ACC112 (cell line): ENCODE data around the gene TCF7L2.

Experiments
- H2AFZ ChIP-seq: fragments of 200-600 bp; sonication (generic); one replicate; pipeline ENCODE4 v1.6.0; 2017; ENCODE audit warnings: antibody characterized with exemption, low read length; ENCODE audit not compliant: unreplicated experiment
- H3K27ac ChIP-seq: fragments of 200-600 bp; sonication (generic); 2 replicates; pipeline ENCODE4 v1.5.1; 2014; ENCODE audit warnings: low read depth, mild to moderate bottlenecking, antibody characterized with exemption, low read length, moderate library complexity
- H3K27me3 ChIP-seq: fragments of 200-600 bp; sonication (generic); 2 replicates; pipeline ENCODE4 v1.6.1; 2014; ENCODE audit warnings: mild to moderate bottlenecking, antibody characterized with exemption, low read length, moderate library complexity, mixed read lengths; ENCODE audit not compliant: insufficient read depth
- H3K36me3 ChIP-seq: fragments of 200-600 bp; sonication (generic); 2 replicates; pipeline ENCODE4 v1.6.1; 2016; ENCODE audit warnings: mild to moderate bottlenecking, antibody characterized with exemption, low read length, moderate library complexity, mixed read lengths; ENCODE audit not compliant: insufficient read depth
- H3K4me1 ChIP-seq: fragments of 200-600 bp; sonication (generic); one replicate; pipeline ENCODE4 v1.6.1; 2016; ENCODE audit warnings: low read length, mixed read lengths; ENCODE audit not compliant: insufficient read depth, unreplicated experiment, control insufficient read depth
- H3K4me3 ChIP-seq: fragments of 200-600 bp; sonication (generic); 2 replicates; pipeline ENCODE4 v1.5.1; 2014; ENCODE audit warnings: mild to moderate bottlenecking, low read depth, low read length
- H3K79me2 ChIP-seq: fragments of 200-600 bp; sonication (generic); one replicate; pipeline ENCODE4 v1.6.0; 2016; ENCODE audit warnings: low read length; ENCODE audit not compliant: control insufficient read depth, unreplicated experiment, insufficient read depth

The TCF7L2 gene

GRCh38 chr10:113179265-113179664 is 229.2 kb downstream of the TCF7L2 start:
- no peaks in the 10 kb centered on the region for H3K36me3 ChIP-seq
- H3K4me1 ChIP-seq = no peaks in the 10 kb centered on the region
- H3K79me2 ChIP-seq = no peaks in the 10 kb centered on the region
- no peak overlapping the region for H3K4me3 ChIP-seq
- no peaks in the 10 kb centered on the region for H3K27me3 ChIP-seq
- no peak overlapping the region for H3K27ac ChIP-seq
- no peak overlapping the region for H2AFZ ChIP-seq

GRCh38 chr10:113179966-113180365 is 229.9 kb downstream of the TCF7L2 start:
- Histone ChIP-seq H3K27me3 (no peaks in the 10 kb centered on the region), H3K36me3 (no peaks in the 10 kb centered on the region), H2AFZ (no peak overlapping the region), H3K27ac (no peak overlapping the region), H3K4me1 (no peaks in the 10 kb centered on the region), H3K79me2 (no peaks in the 10 kb centered on the region), H3K4me3 (no peak overlapping the region)

GRCh38 chr10:113180401-113181154 is 230.5 kb downstream of the TCF7L2 start:
- Histone ChIP-seq H3K36me3 (no peaks in the 10 kb centered on the region), H3K27ac (no peak overlapping the region), H2AFZ (no peak overlapping the region), H3K4me3 (no peak overlapping the region), H3K27me3 (no peaks in the 10 kb centered on the region), H3K4me1 (no peaks in the 10 kb centered on the region), H3K79me2 (no peaks in the 10 kb centered on the region)

DNA sequence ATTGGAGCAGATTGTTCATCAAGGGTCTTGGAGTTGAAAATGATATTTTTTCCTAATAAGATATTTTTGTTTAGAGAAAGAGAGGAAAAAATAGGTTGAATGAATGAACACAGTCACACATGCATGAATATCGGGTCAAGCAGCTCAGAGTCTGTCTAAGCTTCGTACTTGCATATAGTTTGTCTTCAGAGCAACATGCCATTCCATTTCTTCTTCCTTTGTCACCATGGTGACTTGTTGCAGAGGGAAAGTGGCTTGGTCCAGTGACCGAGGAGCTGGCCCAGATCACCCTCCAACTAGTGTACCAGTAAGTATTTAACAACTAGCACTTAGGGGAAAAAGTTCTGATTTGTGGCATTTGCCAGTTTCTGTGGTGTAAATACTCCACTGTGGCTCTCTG is 232.1 kb downstream of the TCF7L2 start:
- Histone ChIP-seq H3K4me3 (no peak overlapping the region), H3K4me1 (no peaks in the 10 kb centered on the region), H3K27me3 (no peaks in the 10 kb centered on the region), H2AFZ (no peak overlapping the region), H3K79me2 (no peaks in the 10 kb centered on the region), H3K36me3 (no peaks in the 10 kb centered on the region), H3K27ac (no peak overlapping the region)

DNA sequence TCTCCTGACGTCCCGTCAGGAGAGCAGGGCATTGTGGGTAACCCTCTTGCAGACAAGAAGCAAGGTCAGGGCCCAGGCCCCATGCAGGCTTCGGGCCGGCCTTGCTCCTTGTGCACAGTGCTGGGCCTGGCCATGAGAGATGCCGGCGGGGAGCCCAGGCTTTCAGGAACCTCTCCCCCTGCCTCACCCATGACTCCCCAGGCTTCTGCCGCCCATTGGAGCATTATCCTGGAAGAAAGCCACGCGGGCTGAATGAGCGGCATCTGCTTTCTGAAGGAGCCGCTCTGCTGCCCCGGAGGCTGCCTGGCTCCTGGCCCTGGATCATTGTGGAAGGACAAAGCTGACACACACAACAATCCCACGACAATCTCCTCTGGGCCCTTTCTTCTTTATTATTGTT is 233.5 kb downstream of the TCF7L2 start:
- Histone ChIP-seq H3K79me2 (no peaks in the 10 kb centered on the region), H3K27me3 (peaks cover 7% of the 10 kb centered on the region), H3K27ac (no peak overlapping the region), H3K4me3 (no peak overlapping the region), H3K36me3 (no peaks in the 10 kb centered on the region), H2AFZ (no peak overlapping the region), H3K4me1 (no peaks in the 10 kb centered on the region)

GRCh38 chr10:113187063-113187777 is 237.2 kb downstream of the TCF7L2 start:
- Histone ChIP-seq H3K27ac (no peak overlapping the region), H3K36me3 (no peaks in the 10 kb centered on the region), H2AFZ (no peak overlapping the region), H3K27me3 (peaks cover 13% of the 10 kb centered on the region), H3K79me2 (no peaks in the 10 kb centered on the region), H3K4me3 (no peak overlapping the region), H3K4me1 (no peaks in the 10 kb centered on the region)

DNA sequence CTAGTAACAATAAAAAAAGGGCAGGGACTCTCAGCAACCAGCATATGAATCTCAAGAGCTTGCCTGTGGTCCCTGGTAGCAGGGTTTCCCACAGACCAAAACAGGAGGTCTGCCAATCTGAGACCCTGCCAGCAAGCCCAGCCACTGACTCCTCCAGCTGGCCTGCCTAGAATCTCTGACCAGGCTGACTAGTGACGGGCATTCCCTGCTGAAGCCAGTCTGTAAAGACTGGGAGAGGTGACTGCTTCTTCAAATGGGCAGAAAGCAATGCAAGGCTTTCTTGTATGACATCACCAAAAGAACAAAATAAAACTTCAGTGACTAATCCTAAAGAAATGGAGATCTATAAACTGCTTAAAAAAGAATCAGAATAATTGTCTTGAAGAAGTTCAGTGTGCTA is 249.4 kb downstream of the TCF7L2 start:
- Histone ChIP-seq H2AFZ (no peak overlapping the region), H3K27ac (no peak overlapping the region)

DNA sequence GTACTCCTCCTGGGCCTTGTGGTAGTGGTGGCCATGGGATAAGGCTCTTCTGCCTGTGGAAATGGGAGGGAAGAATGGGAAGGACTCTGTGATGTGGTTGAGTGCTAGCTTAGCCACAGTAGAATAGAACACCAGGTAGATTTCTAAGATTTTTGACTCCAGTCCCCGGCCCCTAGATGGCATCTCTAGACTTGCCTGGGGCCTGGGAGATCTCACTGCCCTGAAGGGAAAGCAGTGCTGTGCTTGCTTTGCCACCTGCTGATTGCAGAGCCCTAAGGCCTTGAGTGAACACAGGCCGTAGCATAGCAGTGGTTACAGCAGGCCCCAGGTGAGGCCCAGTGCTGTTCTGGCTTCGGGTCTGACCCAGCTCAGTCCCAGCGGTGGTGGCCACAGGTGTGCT is 252.0 kb downstream of the TCF7L2 start:
- H3K79me2 ChIP-seq = no peaks in the 10 kb centered on the region
- no peak overlapping the region for H2AFZ ChIP-seq
- H3K4me3 ChIP-seq = no peak overlapping the region
- peaks cover 9% of the 10 kb centered on the region for H3K27me3 ChIP-seq
- H3K4me1 ChIP-seq = no peaks in the 10 kb centered on the region
- no peaks in the 10 kb centered on the region for H3K36me3 ChIP-seq
- H3K27ac ChIP-seq = no peak overlapping the region

More for the DNA sequence above, 249.4 kb downstream of the TCF7L2 start:
- H3K4me1 ChIP-seq = no peaks in the 10 kb centered on the region
- no peaks in the 10 kb centered on the region for H3K36me3 ChIP-seq
- no peaks in the 10 kb centered on the region for H3K79me2 ChIP-seq
- peaks cover 4% of the 10 kb centered on the region; the same call in 1 of the 2 replicates for H3K27me3 ChIP-seq
- H3K4me3 ChIP-seq = no peak overlapping the region

DNA sequence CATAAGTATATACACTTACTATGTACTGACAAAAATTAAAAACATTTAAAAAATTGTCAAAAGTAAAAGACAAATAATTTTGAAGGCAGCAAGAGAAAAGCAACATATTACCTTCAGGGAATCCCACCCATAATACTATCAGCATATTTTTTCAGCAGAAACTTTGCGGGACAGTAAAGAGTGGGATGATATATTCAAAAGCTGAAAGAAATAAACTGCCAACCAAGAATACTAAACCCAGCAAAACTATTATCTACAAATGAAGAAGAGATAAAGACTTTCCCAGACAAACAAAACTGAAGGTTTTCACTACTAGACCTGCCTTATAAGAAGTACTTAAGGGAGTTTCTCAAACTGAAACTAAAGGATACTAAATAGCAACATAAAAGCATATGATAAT is 257.9 kb downstream of the TCF7L2 start:
- Histone ChIP-seq H3K79me2 (no peaks in the 10 kb centered on the region), H3K4me3 (no peak overlapping the region), H3K4me1 (no peaks in the 10 kb centered on the region), H3K36me3 (no peaks in the 10 kb centered on the region), H2AFZ (no peak overlapping the region), H3K27me3 (peaks cover 43% of the 10 kb centered on the region), H3K27ac (no peak overlapping the region)

DNA sequence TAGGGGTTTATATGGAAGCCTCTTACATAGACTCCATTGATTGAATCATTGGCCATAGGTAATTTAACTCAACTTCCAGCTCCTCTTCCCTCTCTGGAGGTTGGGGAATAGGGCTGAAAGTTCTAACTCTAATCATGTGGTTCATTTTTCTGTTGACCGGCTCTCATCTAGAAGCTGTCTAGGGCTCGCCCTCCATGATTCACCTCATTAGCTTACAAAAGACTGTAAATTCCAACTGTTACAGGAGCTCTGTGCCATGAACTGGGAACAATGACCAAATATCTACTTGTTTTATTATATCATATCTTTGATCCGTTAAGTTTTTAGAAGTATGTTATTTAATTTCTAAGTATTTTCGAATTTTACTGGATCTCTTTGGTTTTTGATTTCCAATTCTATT is 263.0 kb downstream of the TCF7L2 start:
- H3K27ac ChIP-seq = no peak overlapping the region
- no peaks in the 10 kb centered on the region for H3K36me3 ChIP-seq
- no peak overlapping the region for H3K4me3 ChIP-seq
- no peak overlapping the region for H2AFZ ChIP-seq
- H3K79me2 ChIP-seq = no peaks in the 10 kb centered on the region
- H3K4me1 ChIP-seq = no peaks in the 10 kb centered on the region
- peaks cover 27% of the 10 kb centered on the region for H3K27me3 ChIP-seq

DNA sequence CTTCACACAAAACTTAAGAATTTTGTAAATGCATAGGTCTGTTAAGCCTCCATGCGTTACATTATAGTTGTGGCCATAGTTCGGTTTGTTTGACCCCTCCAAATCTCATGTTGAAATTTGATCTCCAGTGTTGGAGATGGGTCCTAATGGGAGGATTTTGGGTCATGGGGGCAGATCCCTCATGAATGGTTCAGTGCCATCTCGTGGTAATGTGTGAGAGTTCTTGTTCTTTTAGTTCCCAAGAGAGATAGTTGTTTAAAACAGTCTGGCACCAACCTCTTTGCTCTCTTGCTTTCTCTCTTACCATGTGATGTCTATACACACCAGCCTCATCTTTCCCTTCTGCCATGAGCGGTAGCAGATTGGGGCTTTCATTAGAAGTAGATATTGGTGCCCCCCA is 264.3 kb downstream of the TCF7L2 start:
- Histone ChIP-seq H3K4me1 (no peaks in the 10 kb centered on the region), H3K27ac (no peak overlapping the region), H2AFZ (no peak overlapping the region)

More for the DNA sequence above, 264.3 kb downstream of the TCF7L2 start:
- H3K79me2 ChIP-seq = no peaks in the 10 kb centered on the region
- no peaks in the 10 kb centered on the region for H3K36me3 ChIP-seq
- no peak overlapping the region for H3K4me3 ChIP-seq
- peaks cover 14% of the 10 kb centered on the region; the same call in 1 of the 2 replicates for H3K27me3 ChIP-seq
